ENCODE data around the gene AVPR2.

Gene AVPR2

GRCh38 chrX:153861151-153861550, 43.3 kb upstream of the AVPR2 start:
- Histone ChIP-seq H3K9me3 (replicated peaks; ENCODE audit: insufficient read depth, low read length) (no peaks in the 10 kb centered on the region), H2AFZ (ENCODE audit: low read length) (no peak overlapping the region), H3K4me2 (ENCODE audit: low read depth, low read length) (no peak overlapping the region), H3F3A (ENCODE audit: insufficient read depth, low read length) (no peaks in the 10 kb centered on the region), H3K27ac (ENCODE audit: low read length) (no peak overlapping the region), H3K27me3 (replicated peaks; ENCODE audit: insufficient read depth, low read length) (peaks cover 66% of the 10 kb centered on the region), H3K79me2 (ENCODE audit: low read length) (no peaks in the 10 kb centered on the region), H4K20me1 (ENCODE audit: insufficient read depth, low read length) (no peaks in the 10 kb centered on the region), H3K9ac (ENCODE audit: low read length) (no peak overlapping the region), H3K4me3 (ENCODE audit: low read length) (no peak overlapping the region), H3K4me1 (ENCODE audit: low read length) (no peaks in the 10 kb centered on the region), H3K36me3 (replicated peaks; ENCODE audit: insufficient read depth, low read length) (no peaks in the 10 kb centered on the region), H3K9me2 (replicated peaks; ENCODE audit: insufficient read depth, low read length) (no peaks in the 10 kb centered on the region)
- TF ChIP-seq EZH2phosphoT487 (IDR thresholded peaks at IDR 0.05; ENCODE audit: low read length) (no peak), EZH2 (optimal IDR thresholded peaks at IDR 0.05; ENCODE audit: low read depth, low read length) (no peak)
- TF ChIP-seq, protein P1, sequence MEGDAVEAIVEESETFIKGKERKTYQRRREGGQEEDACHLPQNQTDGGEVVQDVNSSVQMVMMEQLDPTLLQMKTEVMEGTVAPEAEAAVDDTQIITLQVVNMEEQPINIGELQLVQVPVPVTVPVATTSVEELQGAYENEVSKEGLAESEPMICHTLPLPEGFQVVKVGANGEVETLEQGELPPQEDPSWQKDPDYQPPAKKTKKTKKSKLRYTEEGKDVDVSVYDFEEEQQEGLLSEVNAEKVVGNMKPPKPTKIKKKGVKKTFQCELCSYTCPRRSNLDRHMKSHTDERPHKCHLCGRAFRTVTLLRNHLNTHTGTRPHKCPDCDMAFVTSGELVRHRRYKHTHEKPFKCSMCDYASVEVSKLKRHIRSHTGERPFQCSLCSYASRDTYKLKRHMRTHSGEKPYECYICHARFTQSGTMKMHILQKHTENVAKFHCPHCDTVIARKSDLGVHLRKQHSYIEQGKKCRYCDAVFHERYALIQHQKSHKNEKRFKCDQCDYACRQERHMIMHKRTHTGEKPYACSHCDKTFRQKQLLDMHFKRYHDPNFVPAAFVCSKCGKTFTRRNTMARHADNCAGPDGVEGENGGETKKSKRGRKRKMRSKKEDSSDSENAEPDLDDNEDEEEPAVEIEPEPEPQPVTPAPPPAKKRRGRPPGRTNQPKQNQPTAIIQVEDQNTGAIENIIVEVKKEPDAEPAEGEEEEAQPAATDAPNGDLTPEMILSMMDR (IDR thresholded peaks at IDR 0.05; ENCODE audit: low read length), result no peak
- DNase-seq, result no peak

DNA sequence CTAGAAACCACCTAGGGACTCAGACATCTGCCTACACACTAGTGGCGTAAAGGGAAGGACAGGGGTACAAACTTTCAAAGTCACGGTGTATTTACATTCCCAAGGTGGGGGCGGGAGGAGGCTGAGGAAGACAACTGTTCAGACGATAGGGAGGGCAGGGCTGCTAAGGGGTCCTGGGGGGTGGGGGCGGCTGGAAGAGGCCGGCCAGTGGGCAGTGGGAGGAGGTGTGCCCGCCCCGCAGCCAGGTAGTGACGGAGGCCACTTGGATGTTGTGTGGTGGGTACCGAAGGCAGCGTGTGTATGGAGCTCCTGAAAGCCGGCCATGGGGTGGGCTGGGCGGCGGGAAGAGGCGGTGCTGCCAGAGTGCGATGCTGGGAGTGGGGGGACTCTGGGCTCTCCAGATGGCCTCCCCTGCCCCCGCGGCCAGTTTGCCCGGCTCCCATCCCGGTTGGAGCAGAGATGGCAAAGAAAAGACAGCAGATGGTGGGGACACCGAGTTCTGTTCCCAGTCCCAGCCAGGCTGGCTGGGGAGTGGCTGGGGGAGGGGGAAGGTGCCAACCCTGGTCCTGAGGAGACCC, 42.7 kb upstream of the AVPR2 start:
- no peak for DNase-seq
- Histone ChIP-seq H3K79me2 (ENCODE audit: low read length) (no peaks in the 10 kb centered on the region), H3K36me3 (replicated peaks; ENCODE audit: insufficient read depth, low read length) (no peaks in the 10 kb centered on the region), H2AFZ (ENCODE audit: low read length) (no peak overlapping the region), H4K20me1 (ENCODE audit: insufficient read depth, low read length) (no peaks in the 10 kb centered on the region), H3K4me1 (ENCODE audit: low read length) (no peaks in the 10 kb centered on the region), H3K9me3 (replicated peaks; ENCODE audit: insufficient read depth, low read length) (no peaks in the 10 kb centered on the region), H3F3A (ENCODE audit: insufficient read depth, low read length) (no peaks in the 10 kb centered on the region), H3K9ac (ENCODE audit: low read length) (no peak overlapping the region), H3K4me3 (ENCODE audit: low read length) (no peak overlapping the region), H3K9me2 (replicated peaks; ENCODE audit: insufficient read depth, low read length) (no peaks in the 10 kb centered on the region), H3K27me3 (replicated peaks; ENCODE audit: insufficient read depth, low read length) (peaks cover 67% of the 10 kb centered on the region), H3K27ac (ENCODE audit: low read length) (no peak overlapping the region), H3K4me2 (ENCODE audit: low read depth, low read length) (no peak overlapping the region)
- no peak for TF ChIP-seq EZH2phosphoT487 (IDR thresholded peaks at IDR 0.05; ENCODE audit: low read length)
- TF ChIP-seq, protein P1 (IDR thresholded peaks at IDR 0.05; ENCODE audit: low read length), result no peak
- no peak for TF ChIP-seq EZH2 (optimal IDR thresholded peaks at IDR 0.05; ENCODE audit: low read depth, low read length)

GRCh38 chrX:153862369-153863250, 41.9 kb upstream of the AVPR2 start:
- Histone ChIP-seq H3K36me3 (replicated peaks; ENCODE audit: insufficient read depth, low read length) (no peaks in the 10 kb centered on the region), H3K79me2 (ENCODE audit: low read length) (no peaks in the 10 kb centered on the region), H4K20me1 (ENCODE audit: insufficient read depth, low read length) (no peaks in the 10 kb centered on the region), H2AFZ (ENCODE audit: low read length) (no peak overlapping the region), H3K27me3 (replicated peaks; ENCODE audit: insufficient read depth, low read length) (peaks cover 74% of the 10 kb centered on the region), H3K9me3 (replicated peaks; ENCODE audit: insufficient read depth, low read length) (no peaks in the 10 kb centered on the region), H3K4me2 (ENCODE audit: low read depth, low read length) (no peak overlapping the region), H3F3A (ENCODE audit: insufficient read depth, low read length) (no peaks in the 10 kb centered on the region), H3K4me1 (ENCODE audit: low read length) (no peaks in the 10 kb centered on the region), H3K9me2 (replicated peaks; ENCODE audit: insufficient read depth, low read length) (no peaks in the 10 kb centered on the region), H3K9ac (ENCODE audit: low read length) (no peak overlapping the region), H3K4me3 (ENCODE audit: low read length) (no peak overlapping the region), H3K27ac (ENCODE audit: low read length) (no peak overlapping the region)
- no peak for TF ChIP-seq EZH2 (optimal IDR thresholded peaks at IDR 0.05; ENCODE audit: low read depth, low read length)
- DNase-seq, result no peak
